ENCODE measurements around the gene DDX24. TPM values are rescaled to one million over a fixed set of nuclear protein-coding genes. Genes with fewer than 3 reads are reported as not detected.

DDX24 gene
- total RNA-seq, 1 donor from 2014 or later, result 109 TPM

GRCh38 chr14:94124582-94125377 lies 43.8 kb upstream of the DDX24 start:
- Histone ChIP-seq H3K4me1 (peaks cover 7% of the 10 kb centered on the region), H3K9me3 (no peaks in the 10 kb centered on the region), H3K36me3 (no peaks in the 10 kb centered on the region), H3K27me3 (no peaks in the 10 kb centered on the region), H3K27ac (no peak overlapping the region), H3K4me3 (no peak overlapping the region)
- peak; percentile 56 to 70 for DNase-seq (ENCODE audit: extremely low spot score in 2 of 2)
- intact Hi-C loops (cut with DNase I), result no loop called here
- TF ChIP-seq POLR2A (IDR thresholded peaks at IDR 0.05) (no peak), CTCF (IDR thresholded peaks at IDR 0.05) (no peak), POLR2AphosphoS5 (IDR thresholded peaks at IDR 0.05; ENCODE audit: insufficient read depth in 1 of 2, low read depth in 1 of 2) (no peak)

- H3K36me3 ChIP-seq, result no peaks in the 10 kb centered on the region
- TF ChIP-seq POLR2AphosphoS5 (IDR thresholded peaks at IDR 0.05; ENCODE audit: insufficient read depth in 1 of 2, low read depth in 1 of 2) (no peak), POLR2A (IDR thresholded peaks at IDR 0.05) (no peak)
- H3K27ac ChIP-seq, result no peak overlapping the region
- peaks cover 5% of the 10 kb centered on the region for H3K4me1 ChIP-seq
- no peaks in the 10 kb centered on the region for H3K9me3 ChIP-seq
- intact Hi-C loops (cut with DNase I), result no loop called here
- no peak overlapping the region for H3K4me3 ChIP-seq
- no peaks in the 10 kb centered on the region for H3K27me3 ChIP-seq
- peak in 1 of 2 donors; percentile 52 for DNase-seq (ENCODE audit: extremely low spot score in 2 of 2)
Observed at GRCh38 chr14:94123868-94124267, 42.9 kb upstream of the DDX24 start.

- intact Hi-C loops (cut with DNase I), result no loop called here
- TF ChIP-seq CTCF (IDR thresholded peaks at IDR 0.05) (no peak), POLR2A (IDR thresholded peaks at IDR 0.05) (no peak), POLR2AphosphoS5 (IDR thresholded peaks at IDR 0.05; ENCODE audit: insufficient read depth in 1 of 2, low read depth in 1 of 2) (no peak)
- Histone ChIP-seq H3K27ac (no peak overlapping the region), H3K27me3 (no peaks in the 10 kb centered on the region), H3K36me3 (no peaks in the 10 kb centered on the region), H3K9me3 (no peaks in the 10 kb centered on the region), H3K4me1 (no peaks in the 10 kb centered on the region), H3K4me3 (no peak overlapping the region)
- DNase-seq (ENCODE audit: extremely low spot score in 2 of 2), result peak; percentile 72 to 81
Observed at GRCh38 chr14:94123296-94123695, 42.3 kb upstream of the DDX24 start.

GRCh38 chr14:94122438-94122837 lies 41.4 kb upstream of the DDX24 start:
- TF ChIP-seq CTCF (IDR thresholded peaks at IDR 0.05) (no peak), POLR2AphosphoS5 (IDR thresholded peaks at IDR 0.05; ENCODE audit: insufficient read depth in 1 of 2, low read depth in 1 of 2) (no peak), POLR2A (IDR thresholded peaks at IDR 0.05) (no peak)
- Histone ChIP-seq H3K4me1 (no peaks in the 10 kb centered on the region), H3K27ac (no peak overlapping the region), H3K9me3 (no peaks in the 10 kb centered on the region), H3K27me3 (no peaks in the 10 kb centered on the region), H3K4me3 (no peak overlapping the region), H3K36me3 (no peaks in the 10 kb centered on the region)
- DNase-seq (ENCODE audit: extremely low spot score in 2 of 2), result peak in 1 of 2 donors; percentile 49
- intact Hi-C loops (cut with DNase I), result no loop called here

GRCh38 chr14:94121485-94121884 lies 40.5 kb upstream of the DDX24 start:
- H3K4me1 ChIP-seq, result no peaks in the 10 kb centered on the region
- no peak overlapping the region for H3K4me3 ChIP-seq
- H3K36me3 ChIP-seq, result no peaks in the 10 kb centered on the region
- intact Hi-C loops (cut with DNase I), result no loop called here
- H3K9me3 ChIP-seq, result no peaks in the 10 kb centered on the region
- peak; percentile 52 to 71 for DNase-seq (ENCODE audit: extremely low spot score in 2 of 2)
- TF ChIP-seq CTCF (IDR thresholded peaks at IDR 0.05) (no peak), POLR2A (IDR thresholded peaks at IDR 0.05) (no peak), POLR2AphosphoS5 (IDR thresholded peaks at IDR 0.05; ENCODE audit: insufficient read depth in 1 of 2, low read depth in 1 of 2) (no peak)
- peak overlapping the region; percentile 33 for H3K27ac ChIP-seq
- H3K27me3 ChIP-seq, result no peaks in the 10 kb centered on the region

Measured in vagina (tissue), 2 donors.